Activated CD4-positive, alpha-beta T cell treated with anti-CD3 and anti-CD28 coated beads, Interleukin-2, amount 50 U/mL, for 1 hour (primary cell): ENCODE measurements around the gene GRM7.

Experiments
- DNase-seq: peaks from one replicate; pipeline ENCODE4 v3.0.0-alpha.2; 2020

The GRM7 gene

DNA sequence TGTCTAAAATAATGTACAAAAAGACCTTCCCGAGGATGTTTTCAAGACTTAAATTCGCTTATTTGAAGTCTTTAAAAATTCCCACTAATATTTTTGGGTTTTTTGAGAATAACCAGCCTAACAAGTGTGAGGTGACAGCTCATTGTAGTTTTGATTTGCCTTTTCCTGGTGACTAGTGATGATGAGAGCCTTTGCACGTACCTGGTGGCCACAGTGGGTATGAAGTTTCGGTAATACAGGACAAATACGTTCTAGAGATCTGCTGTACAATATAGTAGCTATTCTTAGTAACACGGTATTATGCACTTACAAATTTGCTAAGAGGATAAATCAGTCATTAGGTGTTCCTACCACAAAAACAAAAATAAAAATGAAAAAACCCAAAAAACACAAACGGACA, 124.9 kb downstream of the GRM7 start:
- no peak for DNase-seq

DNA sequence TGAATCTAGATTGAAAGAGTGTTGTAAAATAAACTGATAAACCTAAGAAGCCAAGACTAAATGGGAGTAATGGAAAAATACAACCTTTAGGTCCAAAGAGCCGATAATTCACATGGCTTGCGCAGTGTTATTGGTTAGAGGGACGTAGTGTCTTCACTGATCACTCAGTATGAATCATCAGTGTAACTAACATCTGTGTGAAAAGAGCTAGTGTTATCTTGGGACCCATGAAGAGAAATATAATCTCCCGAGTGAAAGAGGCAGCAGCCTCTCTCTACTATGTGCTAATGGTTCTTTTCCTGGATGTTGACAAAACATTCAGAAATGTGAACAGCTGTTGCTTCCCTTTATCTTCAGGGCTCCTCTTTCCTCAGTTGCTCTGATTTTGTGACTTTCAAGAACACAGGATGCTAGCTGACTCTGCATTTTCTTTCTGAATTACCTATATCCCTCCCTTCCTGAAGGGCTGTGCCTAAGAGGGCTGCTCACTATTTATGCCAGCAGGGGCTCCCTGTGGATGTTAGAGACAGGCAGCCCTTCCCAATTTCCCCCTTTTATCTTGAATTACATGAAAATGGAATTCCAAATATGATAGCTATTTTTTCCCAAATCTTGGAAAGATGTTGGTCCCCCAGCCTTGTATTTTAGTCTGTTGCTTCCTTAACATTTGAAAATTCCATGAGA, 128.8 kb downstream of the GRM7 start:
- no peak for DNase-seq

DNA sequence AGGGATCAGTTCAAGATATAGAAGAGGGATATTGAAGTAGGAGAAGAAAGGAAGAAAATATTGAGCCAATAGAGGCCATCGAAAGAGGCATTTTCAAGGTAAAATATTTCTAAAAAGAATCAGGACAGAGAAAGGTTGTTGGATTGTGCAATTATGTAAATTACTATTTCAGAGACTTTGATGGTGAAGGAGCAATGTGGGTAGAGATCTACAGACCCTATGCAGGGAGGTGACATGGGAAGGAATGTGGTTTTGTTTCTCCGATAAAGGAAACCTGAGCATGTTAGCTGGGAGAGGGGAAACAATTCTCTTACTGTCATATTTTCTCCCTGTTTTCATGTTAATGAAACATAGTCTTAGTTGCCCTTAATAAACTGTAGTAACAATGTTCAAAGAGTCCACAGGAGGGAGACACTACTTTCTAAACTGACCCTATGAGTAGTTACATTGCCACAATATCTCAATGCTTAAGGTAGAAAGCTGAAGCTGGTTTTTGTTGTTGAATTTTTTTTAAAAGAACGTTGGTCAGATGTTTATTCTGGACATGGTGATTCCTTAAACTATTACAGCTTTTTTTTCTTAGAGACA, 133.3 kb downstream of the GRM7 start:
- DNase-seq, result no peak

DNA sequence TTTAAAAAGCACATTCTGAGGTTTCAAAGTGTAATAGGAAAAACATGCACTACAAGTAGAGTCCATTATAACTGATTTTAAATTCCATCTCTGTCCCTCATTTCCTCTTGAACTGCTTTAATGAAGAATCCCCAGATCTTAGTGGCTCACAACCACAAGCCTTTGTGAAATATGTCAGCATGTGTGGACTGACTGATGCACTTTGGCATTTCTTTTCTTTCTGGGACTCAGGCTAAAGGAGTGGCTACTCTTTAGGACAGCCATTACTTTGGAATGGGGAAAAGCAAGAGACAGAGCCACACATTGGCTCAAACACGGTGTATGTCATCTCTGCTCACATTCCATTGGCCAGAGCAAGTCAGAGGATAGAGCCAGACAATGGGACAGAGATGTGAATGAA, 139.6 kb downstream of the GRM7 start:
- no peak for DNase-seq

DNA sequence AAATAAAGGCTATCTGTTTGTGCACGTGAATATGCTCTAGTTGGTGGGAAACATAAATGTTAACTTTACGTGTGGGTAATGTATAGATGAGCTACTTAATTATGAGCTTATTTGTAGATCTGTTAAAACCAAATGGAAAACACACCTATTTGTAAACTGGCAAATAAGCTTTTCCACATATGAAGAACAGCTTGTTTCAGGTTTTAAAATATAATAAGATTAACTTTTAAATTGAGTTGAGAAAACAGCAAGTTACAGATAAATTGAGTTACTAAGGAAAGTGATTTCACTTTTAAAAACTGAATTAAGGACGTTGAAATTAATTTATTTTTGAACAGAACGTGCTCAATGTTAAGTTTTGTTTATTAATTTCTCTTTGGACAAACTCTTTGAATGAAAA, 140.5 kb downstream of the GRM7 start:
- DNase-seq, result no peak

DNA sequence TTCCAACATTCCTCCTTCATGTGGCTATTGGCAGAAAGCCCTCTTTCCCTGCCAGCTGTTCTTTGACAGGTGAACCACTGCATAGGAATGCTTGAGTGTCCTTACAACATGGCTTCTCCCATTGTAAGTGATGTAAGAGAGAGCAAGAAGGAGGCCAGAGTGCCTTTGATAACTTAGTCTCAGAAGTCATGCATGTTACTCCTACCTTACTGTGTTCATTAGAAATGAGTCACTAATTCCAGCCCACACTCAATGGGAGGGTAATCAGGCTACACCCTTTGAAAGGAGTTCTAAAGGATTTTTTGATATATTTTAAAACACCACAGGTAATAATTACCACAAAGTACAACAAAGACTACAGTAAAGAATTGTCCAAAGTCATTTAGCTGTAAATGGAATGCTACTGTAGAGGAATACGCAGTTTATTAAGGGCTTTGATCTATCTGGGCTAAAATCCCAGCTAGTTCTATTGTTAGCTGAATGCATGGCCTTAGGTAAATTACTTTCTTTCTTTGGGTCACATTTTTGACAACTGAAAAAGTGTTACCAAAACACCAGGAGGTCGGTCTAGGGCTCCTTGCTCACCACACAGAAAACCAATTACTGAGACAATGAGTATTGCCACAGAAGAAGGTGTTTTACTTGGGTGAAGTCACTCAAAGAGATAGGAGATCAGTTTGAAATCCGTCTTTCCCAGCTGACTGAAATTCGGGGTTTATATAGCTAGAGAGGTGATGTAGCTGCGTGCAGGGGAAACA, 154.9 kb downstream of the GRM7 start:
- no peak for DNase-seq

DNA sequence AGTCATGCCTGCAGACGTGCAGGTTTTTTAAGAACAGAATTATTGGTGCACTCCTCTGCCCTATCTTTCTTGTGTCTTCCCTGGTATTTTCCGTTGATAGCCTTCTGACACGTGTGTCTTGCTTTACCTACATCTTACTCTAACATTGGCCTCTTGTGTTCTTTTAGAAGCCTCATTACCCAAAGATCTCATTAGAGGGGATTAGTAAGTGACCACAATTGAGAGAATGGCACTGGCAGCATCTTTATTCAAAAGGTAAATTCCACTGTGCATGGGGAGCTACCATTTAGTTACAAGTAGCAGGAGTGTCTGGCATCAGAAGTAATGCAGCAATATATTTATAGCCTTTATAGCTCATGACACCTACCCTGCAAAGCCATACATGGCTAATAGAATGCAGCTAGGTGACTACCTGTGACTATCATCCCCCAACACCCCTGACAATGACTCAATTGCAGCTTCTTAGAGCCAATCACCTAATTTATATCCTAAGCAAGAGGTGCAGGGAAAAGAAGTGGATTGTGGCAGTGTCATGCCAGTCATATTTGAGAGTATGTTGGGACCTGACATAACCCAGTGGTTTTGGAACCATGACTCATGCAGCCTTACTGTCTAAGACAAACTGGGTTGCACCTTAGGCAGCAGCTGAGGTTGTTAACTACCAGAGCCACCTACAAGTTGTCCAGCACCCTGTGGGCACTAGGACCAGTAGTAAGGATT, 164.8 kb downstream of the GRM7 start:
- DNase-seq, result no peak

DNA sequence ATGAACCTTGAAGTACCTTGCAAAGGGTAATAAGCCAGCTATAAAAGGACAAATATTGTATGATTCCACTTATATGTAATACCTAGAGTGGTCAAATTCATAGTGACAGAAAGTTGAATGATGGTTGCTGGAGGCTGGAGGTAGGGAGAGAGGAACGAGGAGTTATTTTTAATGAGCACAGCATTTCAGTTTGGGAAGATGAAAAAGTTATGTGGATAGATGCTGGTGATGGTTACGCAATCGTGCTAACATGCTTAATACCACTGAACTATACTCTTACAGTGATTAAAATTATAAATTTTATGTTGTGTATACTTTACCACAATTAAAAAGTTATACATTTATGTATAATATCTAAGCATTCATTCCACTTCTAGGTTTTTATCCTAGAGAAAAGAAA, 168.6 kb downstream of the GRM7 start:
- no peak for DNase-seq

DNA sequence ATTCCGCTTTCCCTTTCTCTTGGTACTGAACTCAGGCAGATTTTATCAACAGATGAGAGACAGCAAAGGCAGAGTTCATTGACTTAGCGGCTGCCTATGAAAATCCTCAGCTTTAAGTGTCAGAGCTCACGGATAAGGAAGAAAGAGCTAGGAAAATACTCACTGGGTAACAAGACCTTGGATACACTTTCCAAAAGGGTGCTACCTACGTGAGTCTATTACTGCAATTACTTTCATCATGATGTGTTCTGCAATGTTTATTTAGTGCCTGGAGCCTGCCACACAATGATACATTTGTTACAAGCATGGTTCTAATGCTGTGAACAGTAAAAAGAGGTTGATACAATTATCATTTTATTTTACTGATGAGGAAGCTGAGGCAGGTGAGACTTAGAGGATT, 177.5 kb downstream of the GRM7 start:
- DNase-seq, result no peak

DNA sequence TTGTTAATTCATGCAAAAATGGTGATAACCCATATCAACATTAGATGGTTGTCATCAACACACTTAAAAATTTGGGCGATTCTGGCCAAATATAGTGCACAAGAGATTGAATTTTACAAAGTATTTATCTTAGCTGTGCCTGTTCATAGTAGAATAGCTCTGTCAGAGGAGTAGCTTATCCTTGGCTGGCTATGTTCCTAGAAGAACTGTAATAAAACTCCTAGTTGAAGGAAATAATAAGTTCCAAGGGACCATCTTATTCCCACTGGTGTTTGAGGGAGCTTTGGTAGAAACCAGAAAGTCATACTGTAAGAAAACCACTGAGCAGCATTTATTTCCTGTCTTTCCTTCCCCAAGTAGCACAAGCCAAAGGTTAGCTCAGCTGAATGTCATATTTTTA, 201.8 kb downstream of the GRM7 start:
- no peak for DNase-seq

DNA sequence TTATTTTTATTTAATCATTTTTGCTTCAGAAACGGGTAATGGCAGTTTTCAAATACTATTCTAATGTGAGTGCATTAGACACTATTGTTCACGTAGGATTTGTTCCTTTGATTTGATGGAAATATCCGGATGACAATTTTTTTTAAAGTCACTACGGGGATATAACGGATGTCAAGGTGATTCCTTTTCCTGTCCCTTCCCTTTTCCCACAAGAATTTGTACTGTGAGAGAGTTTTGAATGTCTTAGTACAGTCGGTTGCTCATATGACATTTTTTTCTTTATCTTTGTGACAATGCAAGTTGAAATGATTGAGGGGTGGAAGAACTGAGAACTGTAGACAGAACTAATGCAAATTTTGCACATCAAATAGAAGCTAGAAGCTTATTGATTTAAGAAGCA, 209.5 kb downstream of the GRM7 start:
- no peak for DNase-seq

DNA sequence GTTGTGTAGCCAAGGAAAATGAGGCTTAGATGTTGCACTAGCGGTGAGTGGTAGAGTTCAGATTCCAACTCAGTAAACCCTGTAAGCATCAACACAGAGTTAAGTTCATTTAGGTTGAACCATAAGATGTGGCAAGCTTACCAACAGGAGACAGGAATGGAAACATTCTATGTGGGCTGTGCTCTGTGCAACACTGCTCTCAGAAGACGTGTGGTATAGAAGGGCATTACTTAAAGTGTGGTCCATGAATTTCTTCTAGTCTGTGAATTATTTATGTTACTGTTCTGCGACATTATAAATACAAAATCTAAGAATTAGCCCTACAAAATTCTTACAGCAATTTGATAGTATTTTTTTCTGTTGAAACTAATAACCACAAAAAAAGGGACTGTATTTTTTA, 213.3 kb downstream of the GRM7 start:
- no peak for DNase-seq

DNA sequence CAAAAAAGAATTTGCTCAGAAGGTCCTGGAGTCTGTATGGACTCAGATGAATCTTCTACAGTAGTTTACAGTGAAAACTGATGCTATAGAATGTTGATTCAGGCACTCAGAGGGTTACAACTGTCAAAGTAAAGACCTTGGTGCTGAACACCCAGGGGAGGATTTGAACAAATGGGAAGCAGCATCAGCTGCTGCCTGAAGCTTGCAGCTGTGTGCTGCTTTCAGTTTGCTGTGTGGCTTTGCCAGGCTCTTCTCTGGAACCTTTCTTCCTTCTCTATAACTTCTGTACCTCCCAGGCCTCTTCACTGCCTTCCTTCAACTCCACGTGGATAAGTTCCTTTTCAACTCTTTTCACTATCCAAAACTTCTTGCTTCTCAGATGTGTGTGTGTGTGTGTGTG, 214.2 kb downstream of the GRM7 start:
- DNase-seq, result no peak

DNA sequence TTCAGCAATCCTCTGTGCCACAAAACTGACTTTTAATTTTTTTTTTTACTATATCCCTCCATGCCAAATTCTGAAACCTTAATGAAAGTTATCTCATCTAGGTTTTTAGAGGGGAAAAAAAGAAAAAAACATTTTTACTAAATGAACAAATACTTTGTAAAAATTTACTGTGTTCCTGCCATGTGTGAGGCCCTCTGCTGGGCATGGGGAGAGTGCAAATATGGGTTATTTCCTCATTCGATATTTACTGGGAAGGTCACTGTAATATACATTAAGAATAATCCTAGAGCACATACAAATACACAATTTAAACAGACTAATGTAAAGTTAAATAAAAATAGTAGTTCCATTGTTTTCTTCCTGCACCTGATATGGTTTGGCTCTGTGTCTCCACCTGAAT, 215.0 kb downstream of the GRM7 start:
- no peak for DNase-seq

DNA sequence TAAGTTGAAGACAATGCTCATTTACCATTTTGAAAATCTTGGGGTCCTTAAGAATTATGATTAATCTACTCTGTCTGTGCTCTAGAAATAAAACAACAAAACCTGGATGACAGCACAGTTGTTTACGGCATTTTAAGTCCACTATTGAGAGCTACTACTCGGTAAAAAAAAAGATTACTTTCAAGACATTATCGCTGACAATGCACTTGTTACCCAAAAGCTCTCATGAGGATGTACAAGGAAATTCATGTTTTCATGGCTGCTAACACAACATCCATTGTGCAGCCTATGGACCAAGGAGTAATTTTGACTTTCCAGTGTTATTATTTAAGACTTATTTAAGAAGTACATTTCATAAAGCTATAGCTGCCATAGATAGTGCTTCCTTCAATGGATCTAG, 221.3 kb downstream of the GRM7 start:
- no peak for DNase-seq

DNA sequence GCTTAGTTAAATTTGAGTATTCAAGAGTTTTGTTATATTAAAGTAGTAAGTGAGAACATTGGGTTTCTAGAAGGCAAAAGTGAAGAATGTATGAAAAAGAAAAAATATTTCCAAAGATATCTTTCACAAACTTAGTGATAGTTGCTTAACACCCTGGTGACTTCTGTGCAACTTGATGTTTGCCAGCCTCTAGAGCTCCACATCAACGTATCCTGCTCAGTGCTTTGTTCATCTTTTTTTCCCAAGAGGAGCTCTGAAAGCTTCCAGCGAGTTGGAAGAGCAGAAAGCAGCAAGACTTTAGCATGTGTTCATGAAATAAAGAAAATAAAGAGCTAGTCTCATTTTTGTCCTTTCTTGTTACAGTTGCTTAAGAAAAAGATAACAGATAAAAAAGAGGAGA, 225.5 kb downstream of the GRM7 start:
- DNase-seq, result no peak

DNA sequence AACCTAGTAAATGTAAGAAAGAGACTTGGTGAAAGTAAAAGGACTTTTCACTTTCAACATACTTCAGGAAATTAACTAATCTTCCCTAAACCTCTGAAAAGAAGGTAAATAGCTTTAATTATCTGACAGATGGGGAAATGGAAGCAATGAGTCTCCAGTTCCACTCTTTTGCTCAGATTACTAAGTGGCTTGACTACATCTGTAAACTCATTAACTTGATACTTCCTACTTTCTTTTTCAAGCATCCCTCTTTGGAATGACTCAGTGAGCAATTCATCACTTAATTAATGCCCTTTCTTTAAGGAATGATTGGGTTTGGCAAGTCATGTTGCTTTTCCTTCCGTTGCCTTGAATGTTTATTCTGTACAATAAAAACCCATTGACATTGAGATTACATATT, 234.2 kb downstream of the GRM7 start:
- no peak for DNase-seq

DNA sequence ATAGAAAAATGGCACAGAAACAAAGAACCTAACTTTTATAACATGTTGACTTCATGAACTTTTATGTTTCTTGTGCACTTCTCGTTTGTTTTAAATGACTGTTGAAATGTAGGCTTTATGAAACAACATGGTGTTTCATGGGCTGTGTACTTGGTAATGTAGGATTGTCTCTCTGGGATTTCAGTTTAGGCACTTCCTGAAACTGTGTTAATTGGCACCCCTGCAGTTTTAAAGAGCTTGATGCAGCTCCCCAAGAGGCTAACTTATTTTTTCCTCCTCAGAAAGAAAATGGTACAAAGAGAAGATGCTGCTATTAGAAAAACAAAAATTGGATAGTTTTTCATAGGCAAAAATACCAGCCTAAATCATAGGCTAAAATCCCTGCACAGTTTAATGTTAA, 239.2 kb downstream of the GRM7 start:
- DNase-seq, result no peak

DNA sequence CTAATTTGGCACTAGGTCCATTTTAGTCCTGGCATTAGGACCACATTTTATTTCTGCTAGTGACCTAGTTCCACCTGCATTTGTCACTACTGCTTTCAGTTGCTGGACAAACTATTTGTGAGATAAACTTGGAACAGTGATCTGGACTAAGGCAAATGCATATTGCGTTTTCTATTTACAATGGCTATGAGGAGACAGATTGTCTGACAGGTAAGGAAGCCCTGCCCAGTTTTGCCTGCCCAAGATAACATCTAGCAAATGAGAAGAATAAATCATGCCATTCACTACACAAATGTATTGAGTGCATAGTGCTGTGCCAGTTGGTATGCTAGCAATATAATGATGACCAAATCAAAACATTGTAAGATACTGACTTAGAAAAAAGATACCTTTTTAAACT, 245.7 kb downstream of the GRM7 start:
- no peak for DNase-seq

DNA sequence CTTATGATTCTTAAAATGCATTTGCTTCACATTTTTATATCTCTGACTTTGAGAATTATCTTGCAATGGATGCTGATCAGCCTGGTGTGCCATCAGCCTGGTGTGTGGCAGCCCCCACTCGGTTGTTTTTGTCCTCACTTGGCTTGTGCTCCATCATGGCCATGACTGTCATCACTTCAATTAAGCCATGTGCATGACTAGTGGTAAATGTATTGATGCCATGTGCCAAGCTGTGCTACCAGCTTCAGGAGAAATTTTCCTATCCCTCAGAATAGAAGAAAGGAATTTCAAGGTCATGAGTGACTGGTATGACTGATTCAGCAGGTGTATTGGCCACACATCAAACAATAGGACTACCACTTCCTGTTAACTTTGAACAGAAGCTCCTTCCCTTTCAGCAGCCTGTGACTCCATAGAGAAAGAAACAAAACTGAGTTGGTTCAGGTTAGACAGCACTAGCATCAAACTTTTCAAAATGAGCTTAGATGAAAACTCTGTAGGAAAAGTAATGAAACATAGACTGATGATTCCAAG, 251.7 kb downstream of the GRM7 start:
- DNase-seq, result no peak

DNA sequence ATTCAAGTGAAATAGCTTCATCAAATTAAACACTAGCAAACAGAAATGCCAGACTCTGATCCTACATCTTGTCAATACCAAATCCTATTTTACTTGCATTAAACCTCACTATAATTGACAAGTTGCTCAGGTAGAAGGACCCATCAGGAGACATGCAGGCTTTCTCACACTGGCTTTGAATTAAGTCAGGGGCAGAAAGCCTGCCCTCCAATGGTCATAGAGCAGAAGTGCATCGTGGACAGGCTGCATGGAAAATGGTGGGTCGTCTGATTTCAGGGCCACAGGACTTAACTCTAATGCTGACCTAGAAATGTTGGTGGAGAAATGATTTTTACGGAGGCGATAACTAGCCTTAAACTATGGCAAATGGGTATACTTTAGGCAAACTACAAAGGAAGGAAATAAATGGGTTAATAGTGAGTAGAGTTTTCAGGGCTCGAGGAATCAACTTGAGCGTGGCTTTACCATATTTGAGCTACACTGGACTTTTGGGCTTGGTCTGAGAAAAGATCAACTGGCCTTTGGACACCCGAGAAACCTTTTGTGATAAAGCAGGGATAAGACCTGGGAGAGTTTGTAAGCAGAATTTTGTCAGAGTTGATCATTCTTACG, 283.9 kb downstream of the GRM7 start:
- DNase-seq, result no peak

DNA sequence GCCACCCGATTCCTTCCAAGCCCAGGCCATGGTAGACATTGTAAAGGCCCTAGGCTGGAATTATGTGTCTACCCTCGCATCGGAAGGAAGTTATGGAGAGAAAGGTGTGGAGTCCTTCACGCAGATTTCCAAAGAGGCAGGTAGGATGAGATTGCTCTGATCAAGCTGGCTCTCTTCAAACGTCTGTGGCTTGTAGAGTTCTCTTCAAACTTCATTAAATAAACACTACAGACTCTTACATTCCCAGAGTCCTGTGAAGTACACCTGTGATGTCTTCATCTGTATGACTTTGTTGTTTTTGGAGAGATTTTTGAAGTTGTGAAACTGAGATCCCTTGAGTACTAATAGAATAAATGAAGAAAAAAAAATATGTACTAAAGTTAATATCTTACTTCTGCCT, 285.6 kb downstream of the GRM7 start:
- no peak for DNase-seq

DNA sequence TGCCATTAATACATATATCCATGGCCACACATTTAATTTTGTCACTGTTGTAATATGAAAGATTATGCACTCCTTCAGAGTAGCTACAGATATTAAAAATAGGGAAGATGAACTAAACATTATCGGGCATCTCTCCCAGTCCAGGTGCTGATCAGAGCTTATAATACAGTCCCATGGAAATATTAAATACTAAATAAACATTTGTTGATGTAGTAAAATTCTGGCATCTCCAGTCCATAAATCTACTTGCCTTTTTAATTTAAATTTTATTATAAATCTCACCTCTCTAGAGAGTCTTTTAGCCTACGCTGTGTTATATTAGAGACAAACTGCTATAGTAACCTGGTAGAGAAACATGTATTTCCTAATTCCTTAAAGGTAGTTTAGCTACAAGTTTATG, 297.6 kb downstream of the GRM7 start:
- DNase-seq, result no peak
